ENCODE measurements around the gene KRT82.

DNA sequence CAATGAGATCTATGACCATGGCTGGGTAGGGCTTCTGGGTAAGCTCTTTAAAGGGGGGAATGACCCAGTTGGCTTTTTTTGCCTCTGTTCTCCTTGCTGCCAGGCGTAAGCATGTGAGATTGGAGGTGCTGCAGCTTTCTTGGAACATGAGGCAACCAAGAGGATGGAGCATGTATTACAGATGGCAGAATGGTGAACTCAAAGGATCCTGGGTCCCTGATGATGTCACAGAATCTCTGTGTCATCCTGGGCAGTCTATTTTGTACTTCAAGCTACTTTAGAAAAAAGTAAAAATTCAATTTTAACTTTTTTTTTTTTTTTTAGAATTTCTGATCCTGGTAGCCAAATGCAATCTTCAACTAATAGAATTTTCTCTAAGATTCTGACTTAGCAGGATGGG, 8.0 kb downstream of the KRT82 start:
- TF ChIP-seq, protein P1, sequence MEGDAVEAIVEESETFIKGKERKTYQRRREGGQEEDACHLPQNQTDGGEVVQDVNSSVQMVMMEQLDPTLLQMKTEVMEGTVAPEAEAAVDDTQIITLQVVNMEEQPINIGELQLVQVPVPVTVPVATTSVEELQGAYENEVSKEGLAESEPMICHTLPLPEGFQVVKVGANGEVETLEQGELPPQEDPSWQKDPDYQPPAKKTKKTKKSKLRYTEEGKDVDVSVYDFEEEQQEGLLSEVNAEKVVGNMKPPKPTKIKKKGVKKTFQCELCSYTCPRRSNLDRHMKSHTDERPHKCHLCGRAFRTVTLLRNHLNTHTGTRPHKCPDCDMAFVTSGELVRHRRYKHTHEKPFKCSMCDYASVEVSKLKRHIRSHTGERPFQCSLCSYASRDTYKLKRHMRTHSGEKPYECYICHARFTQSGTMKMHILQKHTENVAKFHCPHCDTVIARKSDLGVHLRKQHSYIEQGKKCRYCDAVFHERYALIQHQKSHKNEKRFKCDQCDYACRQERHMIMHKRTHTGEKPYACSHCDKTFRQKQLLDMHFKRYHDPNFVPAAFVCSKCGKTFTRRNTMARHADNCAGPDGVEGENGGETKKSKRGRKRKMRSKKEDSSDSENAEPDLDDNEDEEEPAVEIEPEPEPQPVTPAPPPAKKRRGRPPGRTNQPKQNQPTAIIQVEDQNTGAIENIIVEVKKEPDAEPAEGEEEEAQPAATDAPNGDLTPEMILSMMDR (IDR thresholded peaks at IDR 0.05; ENCODE audit: low read length): no peak
- no peak for TF ChIP-seq EZH2 (IDR thresholded peaks at IDR 0.05; ENCODE audit: borderline replicate concordance, low read length)

Measured in OCI-LY1 (cell line).